GM21526 (cell line): Measurements from ENCODE around the gene PLA2G5.

ENCODE experiments used
- ATAC-seq: cut with Tn5 transposase; IDR thresholded peaks from one replicate; pipeline ENCODE4 v1.9.1; 2021; ENCODE audit warnings: moderate library complexity; ENCODE audit not compliant: unreplicated experiment, low FRiP score

The PLA2G5 gene

GRCh38 chr1:20063861-20064292, 6.1 kb upstream of the PLA2G5 start:
- ATAC-seq: no peak

- ATAC-seq: no peak
Observed at GRCh38 chr1:20068722-20069121, 1.3 kb upstream of the PLA2G5 start.

GRCh38 chr1:20070357-20070756, 363 bp downstream of the PLA2G5 start:
- no peak for ATAC-seq

- ATAC-seq: no peak
Observed at GRCh38 chr1:20071416-20071815, 1.4 kb downstream of the PLA2G5 start.

GRCh38 chr1:20072771-20073170, 2.8 kb downstream of the PLA2G5 start:
- no peak for ATAC-seq

GRCh38 chr1:20073256-20073655, 3.3 kb downstream of the PLA2G5 start:
- no peak for ATAC-seq

GRCh38 chr1:20074055-20074724, 4.2 kb downstream of the PLA2G5 start:
- ATAC-seq: no peak

GRCh38 chr1:20074725-20075171, 4.8 kb downstream of the PLA2G5 start:
- ATAC-seq: no peak

- no peak for ATAC-seq
Observed at GRCh38 chr1:20075345-20075744, 5.4 kb downstream of the PLA2G5 start.

- no peak for ATAC-seq
Observed at GRCh38 chr1:20076223-20076622, 6.2 kb downstream of the PLA2G5 start.

GRCh38 chr1:20076710-20077461, 6.9 kb downstream of the PLA2G5 start:
- no peak for ATAC-seq

- no peak for ATAC-seq
Observed at GRCh38 chr1:20078171-20078651, 8.2 kb downstream of the PLA2G5 start.

GRCh38 chr1:20078711-20079110, 8.7 kb downstream of the PLA2G5 start:
- no peak for ATAC-seq

GRCh38 chr1:20079661-20080305, 9.8 kb downstream of the PLA2G5 start:
- ATAC-seq: no peak

- no peak for ATAC-seq
Observed at GRCh38 chr1:20080441-20081352, 10.7 kb downstream of the PLA2G5 start.

- no peak for ATAC-seq
Observed at GRCh38 chr1:20081353-20081810, 11.4 kb downstream of the PLA2G5 start.

GRCh38 chr1:20082772-20083171, 12.8 kb downstream of the PLA2G5 start:
- no peak for ATAC-seq

- no peak for ATAC-seq
Observed at GRCh38 chr1:20083178-20083944, 13.4 kb downstream of the PLA2G5 start.

- no peak for ATAC-seq
Observed at GRCh38 chr1:20086800-20087199, 16.8 kb downstream of the PLA2G5 start.
